8988T (cell line): ENCODE results near the gene ADGRE2.
A peak's percentile ranks its signal among the peaks of the same experiment; 100 is the strongest.

ENCODE experiments used
- DNase-seq: peaks from one replicate; pipeline ENCODE4 v3.0.0; 2011

The ADGRE2 gene

DNA sequence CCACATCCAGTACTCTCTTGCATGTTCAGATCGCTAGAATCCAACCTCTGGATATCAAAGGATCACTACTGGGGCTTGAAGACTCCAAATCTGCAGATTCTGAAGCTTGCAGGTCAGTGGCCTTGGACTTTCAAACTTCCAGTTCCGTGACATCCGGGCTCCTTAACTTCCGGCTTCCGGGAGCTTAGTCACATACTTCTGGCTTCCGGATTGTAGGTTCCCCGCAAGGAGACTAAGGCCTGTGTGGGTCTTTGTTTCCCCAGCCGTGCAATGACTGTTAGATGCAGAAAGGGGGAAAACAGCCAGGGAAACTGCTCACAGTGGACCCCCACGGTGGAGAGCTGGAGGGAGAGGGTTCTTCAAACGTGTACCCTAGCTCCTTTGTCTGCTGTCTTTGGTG lies 47.2 kb downstream of the ADGRE2 start:
- DNase-seq: no peak

- DNase-seq: no peak
Measured at GRCh38 chr19:14728595-14728994, 49.8 kb downstream of the ADGRE2 start.

DNA sequence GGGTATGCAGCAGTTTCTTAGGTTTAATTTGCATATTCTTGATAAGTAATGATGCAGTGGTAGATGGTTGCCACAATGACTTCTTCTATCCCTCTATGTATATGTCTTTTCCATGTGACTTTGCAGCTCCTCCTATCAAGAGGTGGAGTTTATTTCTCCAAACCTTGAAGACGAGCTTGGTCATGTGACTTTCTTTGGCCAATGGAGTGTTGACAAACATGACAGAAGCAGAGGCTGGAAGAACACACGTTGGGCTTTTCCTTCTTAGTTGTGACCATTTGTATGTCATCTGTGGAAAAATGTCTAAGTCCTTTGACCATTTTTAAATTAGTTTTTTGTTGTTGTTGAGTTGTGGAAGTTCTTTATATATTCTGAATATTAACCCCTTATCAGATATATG lies 56.2 kb downstream of the ADGRE2 start:
- DNase-seq: no peak

DNA sequence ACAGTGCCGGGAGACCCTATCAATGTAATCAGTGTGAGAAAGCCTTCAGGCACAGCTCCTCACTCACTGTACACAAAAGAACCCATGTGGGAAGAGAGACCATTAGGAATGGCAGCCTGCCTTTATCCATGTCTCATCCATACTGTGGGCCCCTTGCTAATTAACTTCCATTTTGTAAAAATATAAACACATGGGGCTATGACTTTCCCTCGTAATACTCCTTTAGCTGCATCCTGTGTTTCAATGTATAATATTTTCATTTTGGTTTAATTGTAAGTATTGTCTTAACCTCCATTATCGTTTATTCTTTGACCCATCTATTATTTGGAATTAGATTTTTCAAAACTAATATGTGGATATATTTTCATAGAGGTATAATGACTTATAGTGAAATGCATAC lies 59.2 kb downstream of the ADGRE2 start:
- DNase-seq: no peak

GRCh38 chr19:14718522-14719116 lies 59.7 kb downstream of the ADGRE2 start:
- no peak for DNase-seq

GRCh38 chr19:14715841-14716240 lies 62.5 kb downstream of the ADGRE2 start:
- DNase-seq: no peak

- DNase-seq: no peak
Measured at GRCh38 chr19:14704450-14704849, 73.9 kb downstream of the ADGRE2 start.

DNA sequence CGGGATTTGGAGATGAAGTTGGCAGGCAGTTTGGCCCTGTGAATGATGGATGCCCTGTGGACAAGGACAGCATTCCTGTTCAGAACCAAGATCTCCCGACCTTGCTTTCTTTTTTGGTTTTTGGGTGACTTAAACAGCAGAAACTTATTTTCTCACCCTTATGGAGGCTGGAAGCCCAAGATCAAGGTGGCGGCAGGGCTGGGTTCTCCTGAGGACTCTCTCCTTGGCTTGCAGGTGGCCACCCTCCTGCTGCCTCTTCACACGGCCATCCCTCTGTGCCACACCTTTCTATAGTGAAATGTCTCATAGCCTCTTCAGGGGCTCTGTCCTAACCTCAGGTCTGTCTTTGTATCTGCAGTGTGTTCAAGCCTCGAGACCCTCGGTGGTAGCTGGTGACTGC lies 74.5 kb downstream of the ADGRE2 start:
- no peak for DNase-seq

DNA sequence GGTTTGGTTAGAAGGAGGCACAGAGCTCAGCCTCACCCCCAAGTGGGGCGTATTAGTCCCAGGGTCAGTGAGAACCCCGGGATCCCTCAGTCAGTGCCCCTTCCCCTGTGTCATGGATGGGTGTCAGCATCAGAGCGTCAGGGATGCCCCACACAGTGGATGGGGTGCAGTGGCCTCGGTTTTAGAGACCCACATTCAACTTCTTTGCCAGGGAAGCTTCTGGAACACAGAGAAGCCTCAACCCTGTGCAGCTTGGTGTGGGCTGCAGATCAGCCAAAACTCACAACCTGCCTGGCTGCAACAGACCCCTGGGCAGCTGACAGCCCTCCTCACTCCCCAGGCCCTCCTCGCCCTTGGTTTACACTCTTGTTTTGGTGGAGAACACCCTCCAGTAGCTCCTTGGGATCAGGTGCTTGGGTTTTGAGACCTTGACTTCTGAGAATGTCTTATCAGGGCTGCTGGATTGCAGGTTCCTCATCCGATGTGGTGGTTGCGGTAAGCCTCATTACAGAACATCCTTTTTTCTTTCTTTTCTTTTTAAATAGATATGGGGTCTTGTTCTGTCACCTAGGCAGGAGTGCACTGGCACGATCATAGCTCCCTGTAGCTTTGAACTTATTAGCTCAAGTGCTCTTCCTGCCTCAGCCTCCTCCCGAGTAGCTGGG lies 77.5 kb downstream of the ADGRE2 start:
- DNase-seq: no peak

DNA sequence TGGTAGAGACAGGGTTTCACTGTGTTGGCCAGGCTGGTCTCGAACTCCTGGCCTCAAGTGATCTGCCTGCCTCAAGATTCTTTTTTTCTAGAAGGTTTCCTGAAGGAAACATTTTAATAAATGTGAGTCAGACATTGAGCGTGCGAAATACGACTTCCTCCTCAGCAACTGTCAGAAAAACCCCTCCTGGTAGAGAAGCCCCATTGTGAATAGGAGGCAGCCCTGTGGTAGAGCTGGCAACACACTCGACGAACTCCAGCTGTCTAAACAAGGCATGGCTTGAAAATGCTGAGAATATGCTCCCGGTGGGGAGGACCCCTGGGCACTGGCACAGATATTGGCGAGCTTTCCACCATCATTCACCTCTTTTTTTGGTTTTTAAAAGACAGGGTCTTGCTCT lies 78.7 kb downstream of the ADGRE2 start:
- DNase-seq: no peak

DNA sequence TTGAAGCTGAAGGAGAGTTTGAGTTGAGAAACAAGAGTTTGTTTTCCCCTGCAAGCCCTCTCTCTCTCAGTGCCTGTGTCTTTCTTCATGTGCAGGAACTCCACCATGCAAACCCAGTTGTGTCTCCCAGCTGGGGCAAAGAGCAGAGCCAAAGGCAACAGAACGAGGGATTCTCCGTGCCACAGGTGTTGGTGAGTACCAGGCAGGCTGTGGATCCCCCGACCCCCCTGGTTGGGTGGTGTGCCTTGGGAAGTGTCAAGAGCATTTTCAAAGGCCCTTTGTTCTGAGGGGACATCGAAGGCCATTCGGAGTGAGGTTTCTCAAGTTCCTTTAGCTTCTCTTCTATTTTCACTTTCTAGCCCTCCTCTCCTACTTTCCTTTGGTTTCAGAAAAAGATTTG lies 82.9 kb downstream of the ADGRE2 start:
- DNase-seq: no peak

- DNase-seq: no peak
Measured at GRCh38 chr19:14694641-14695266, 83.6 kb downstream of the ADGRE2 start.

DNA sequence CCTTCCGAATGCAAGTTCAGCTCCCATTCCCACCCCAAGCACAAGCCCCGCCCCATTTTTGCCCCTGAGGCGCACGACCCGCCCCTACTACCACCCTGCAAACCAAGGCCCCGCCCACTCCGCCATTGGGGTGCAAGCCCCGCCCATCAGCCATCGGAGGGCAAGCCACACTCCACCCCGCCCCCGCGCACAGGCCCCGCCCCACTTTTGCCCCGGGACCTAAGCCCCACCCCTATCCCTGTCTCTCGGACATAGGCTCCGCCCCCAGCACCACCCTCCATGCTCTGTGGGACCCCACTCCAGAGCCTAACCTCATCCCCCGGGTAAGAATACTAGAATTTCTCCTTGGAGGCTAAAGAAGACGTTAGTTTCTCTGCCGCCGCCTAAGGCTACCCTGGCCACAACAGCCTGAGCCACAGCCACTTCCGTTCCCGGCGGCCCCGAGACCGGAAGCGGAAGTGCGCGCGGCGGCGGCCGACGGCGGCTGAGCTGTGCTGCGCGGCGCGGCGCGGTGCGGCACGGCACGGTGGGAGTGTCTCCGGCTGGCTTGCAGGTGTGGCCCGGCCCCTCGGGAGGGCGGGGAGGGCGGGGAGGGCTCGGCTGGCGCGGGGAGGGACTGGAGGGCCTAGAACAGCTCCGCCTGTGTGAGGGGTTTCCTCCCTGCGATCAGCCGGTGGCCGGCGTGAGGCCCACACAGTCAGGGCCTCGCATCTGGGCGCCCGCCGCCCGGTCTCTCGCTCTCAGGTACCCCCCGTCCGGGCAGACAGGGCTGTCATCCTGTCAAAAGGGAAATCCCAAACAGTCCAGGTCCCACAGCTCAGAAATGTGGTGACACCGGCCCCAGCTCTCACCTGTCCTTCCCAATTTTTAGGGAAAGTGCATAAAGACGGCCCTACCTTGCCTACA lies 88.5 kb downstream of the ADGRE2 start, which contains the start of gene ZNF333:
TSS of gene ZNF333 (plus strand) at position 451 of the 906 bp plus-strand sequence. CDS start 3,444 bp downstream, outside the sequence.
- peak; percentile 63 for DNase-seq

GRCh38 chr19:14686411-14686810 lies 91.9 kb downstream of the ADGRE2 start:
- no peak for DNase-seq

DNA sequence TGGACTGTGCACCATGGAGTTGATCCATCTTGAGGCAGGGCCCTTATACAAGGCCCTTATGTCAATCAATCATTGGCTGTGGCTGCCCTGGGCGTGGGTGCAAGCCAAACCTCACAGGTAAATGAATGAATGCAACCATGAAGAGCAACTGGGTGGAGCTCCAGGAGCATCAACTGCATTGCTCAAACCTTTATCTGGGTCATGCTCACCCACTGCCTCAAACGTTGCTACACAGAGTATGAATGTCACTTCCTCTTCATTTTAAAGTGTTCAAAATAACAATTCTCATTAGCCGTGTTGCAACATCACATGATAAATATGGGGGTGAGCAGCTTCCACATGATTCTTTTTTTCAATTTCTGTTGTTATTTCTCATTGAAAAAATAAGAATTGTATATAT lies 94.9 kb downstream of the ADGRE2 start:
- no peak for DNase-seq
